Fibroblast of lung (primary cell): ENCODE data around the gene GRIK4. TPM values are rescaled to one million over a fixed set of nuclear protein-coding genes. Genes with fewer than 3 reads are reported as not detected.

Source experiments
- DNase-seq, 2 donors: peaks; one replicate each; pipeline versions ENCODE4 v3.0.0 to v3.0.0-alpha.2; 2010; ENCODE audit warnings: low read depth in 2 of 2
- H2AFZ ChIP-seq: 2 replicates; pipeline ENCODE4 v1.5.1; 2012; ENCODE audit warnings: low read length, control low read depth, inconsistent platforms
- H3K27ac ChIP-seq: 2 replicates; pipeline ENCODE4 v1.5.1; 2011; ENCODE audit warnings: low read length, control low read depth; ENCODE audit not compliant: insufficient read depth
- H3K27me3 ChIP-seq: 2 replicates; pipeline ENCODE4 v1.5.1; 2011; ENCODE audit warnings: mild to moderate bottlenecking, low read length; ENCODE audit not compliant: control insufficient read depth, insufficient read depth
- H3K36me3 ChIP-seq: 2 replicates; pipeline ENCODE4 v1.5.1; 2011; ENCODE audit warnings: low read length; ENCODE audit not compliant: control insufficient read depth, insufficient read depth
- H3K4me1 ChIP-seq: 2 replicates; pipeline ENCODE4 v1.5.1; 2011; ENCODE audit warnings: low read length; ENCODE audit not compliant: control insufficient read depth, insufficient read depth; ENCODE audit errors: extremely low read depth
- H3K4me2 ChIP-seq: 2 replicates; pipeline ENCODE4 v1.5.1; 2011; ENCODE audit warnings: low read length, control low read depth; ENCODE audit not compliant: insufficient read depth; ENCODE audit errors: extremely low read depth
- H3K4me3 ChIP-seq, 4 experiments: fragments of 200-600 bp in 1 of 4; sonication (generic) in 1 of 4; replicated peaks in 1 of 4; 2 replicates each; pipeline ENCODE4 v1.5.1; 2011 to 2016; ENCODE audit warnings: low read length in 4 of 4, low read depth in 3 of 4, mild to moderate bottlenecking in 3 of 4, control low read depth in 2 of 4, inconsistent platforms in 1 of 4, mixed read lengths in 1 of 4; ENCODE audit not compliant: insufficient read depth in 1 of 4; ENCODE audit errors: control extremely low read depth in 1 of 4
- H3K79me2 ChIP-seq: 2 replicates; pipeline ENCODE4 v1.5.1; 2012; ENCODE audit warnings: mild to moderate bottlenecking, low read length, inconsistent platforms; ENCODE audit not compliant: control insufficient read depth, insufficient read depth
- H3K9ac ChIP-seq: 2 replicates; pipeline ENCODE4 v1.5.1; 2011; ENCODE audit warnings: mild to moderate bottlenecking, low read length, control low read depth; ENCODE audit not compliant: insufficient read depth
- H3K9me3 ChIP-seq: 2 replicates; pipeline ENCODE4 v1.5.1; 2012; ENCODE audit warnings: low read depth, low read length; ENCODE audit not compliant: control insufficient read depth, insufficient read depth
- H4K20me1 ChIP-seq: 2 replicates; pipeline ENCODE4 v1.5.1; 2011; ENCODE audit warnings: low read length; ENCODE audit not compliant: control insufficient read depth, insufficient read depth; ENCODE audit errors: extremely low read depth
- EZH2 ChIP-seq: IDR thresholded peaks from 2 replicates; pipeline ENCODE4 v1.5.1; 2012; ENCODE audit warnings: low read length, control low read depth, mild to moderate bottlenecking; ENCODE audit errors: missing control alignments
- polyA plus RNA-seq, 2 donors: library from polyadenylated mRNA; depleted of rRNA in 1 of 2; stranded (reverse) in 1 of 2; unstranded in 1 of 2; fragments of >200 nt; gene quantifications; 2 replicates each; pipeline ENCODE4 v1.2.1, GENCODE V29; 2011 to 2012; ENCODE audit warnings: missing spikeins in 1 of 2
- total RNA-seq: library from RNA; depleted of rRNA; stranded (reverse); fragments of >200 nt; gene quantifications from 2 replicates; pipeline ENCODE4 v1.2.1, GENCODE V29; 2014
- TF ChIP-seq, protein P1 (sequence below), 2 donors: IDR thresholded peaks in 1 of 2; conservative IDR thresholded peaks in 1 of 2; 1 replicate in 1 of 2; 2 replicates in 1 of 2; pipeline ENCODE4 v1.5.1; 2011 to 2012; ENCODE audit warnings: low read length in 2 of 2, control low read depth in 1 of 2, inconsistent platforms in 1 of 2, low read depth in 1 of 2, mild to moderate bottlenecking in 1 of 2

Gene GRIK4
- total and polyA plus RNA-seq, 2 donors (not counting 1 experiment from before 2014, with no cell fraction given), result 0.17 to 1.5 TPM

GRCh38 chr11:120768949-120769348 lies 257.4 kb downstream of the GRIK4 start:
- no peak overlapping the region for H3K9ac ChIP-seq
- no peak overlapping the region for H3K27ac ChIP-seq
- H3K79me2 ChIP-seq, result no peaks in the 10 kb centered on the region
- no peak overlapping the region for H3K4me2 ChIP-seq
- H3K4me1 ChIP-seq, result no peaks in the 10 kb centered on the region
- no peak for DNase-seq
- no peaks in the 10 kb centered on the region for H3K9me3 ChIP-seq
- no peak overlapping the region for H2AFZ ChIP-seq
- TF ChIP-seq EZH2, result no peak
- TF ChIP-seq, protein P1, sequence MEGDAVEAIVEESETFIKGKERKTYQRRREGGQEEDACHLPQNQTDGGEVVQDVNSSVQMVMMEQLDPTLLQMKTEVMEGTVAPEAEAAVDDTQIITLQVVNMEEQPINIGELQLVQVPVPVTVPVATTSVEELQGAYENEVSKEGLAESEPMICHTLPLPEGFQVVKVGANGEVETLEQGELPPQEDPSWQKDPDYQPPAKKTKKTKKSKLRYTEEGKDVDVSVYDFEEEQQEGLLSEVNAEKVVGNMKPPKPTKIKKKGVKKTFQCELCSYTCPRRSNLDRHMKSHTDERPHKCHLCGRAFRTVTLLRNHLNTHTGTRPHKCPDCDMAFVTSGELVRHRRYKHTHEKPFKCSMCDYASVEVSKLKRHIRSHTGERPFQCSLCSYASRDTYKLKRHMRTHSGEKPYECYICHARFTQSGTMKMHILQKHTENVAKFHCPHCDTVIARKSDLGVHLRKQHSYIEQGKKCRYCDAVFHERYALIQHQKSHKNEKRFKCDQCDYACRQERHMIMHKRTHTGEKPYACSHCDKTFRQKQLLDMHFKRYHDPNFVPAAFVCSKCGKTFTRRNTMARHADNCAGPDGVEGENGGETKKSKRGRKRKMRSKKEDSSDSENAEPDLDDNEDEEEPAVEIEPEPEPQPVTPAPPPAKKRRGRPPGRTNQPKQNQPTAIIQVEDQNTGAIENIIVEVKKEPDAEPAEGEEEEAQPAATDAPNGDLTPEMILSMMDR (conservative IDR thresholded peaks at IDR 0.05 in 1 of 2, IDR thresholded peaks at IDR 0.05 in 1 of 2; ENCODE audit: low read depth in 1 of 2, low read length in 2 of 2), result no peak
- no peaks in the 10 kb centered on the region for H3K27me3 ChIP-seq
- no peaks in the 10 kb centered on the region for H4K20me1 ChIP-seq
- H3K4me3 ChIP-seq, result no peak overlapping the region
- no peaks in the 10 kb centered on the region for H3K36me3 ChIP-seq

DNA sequence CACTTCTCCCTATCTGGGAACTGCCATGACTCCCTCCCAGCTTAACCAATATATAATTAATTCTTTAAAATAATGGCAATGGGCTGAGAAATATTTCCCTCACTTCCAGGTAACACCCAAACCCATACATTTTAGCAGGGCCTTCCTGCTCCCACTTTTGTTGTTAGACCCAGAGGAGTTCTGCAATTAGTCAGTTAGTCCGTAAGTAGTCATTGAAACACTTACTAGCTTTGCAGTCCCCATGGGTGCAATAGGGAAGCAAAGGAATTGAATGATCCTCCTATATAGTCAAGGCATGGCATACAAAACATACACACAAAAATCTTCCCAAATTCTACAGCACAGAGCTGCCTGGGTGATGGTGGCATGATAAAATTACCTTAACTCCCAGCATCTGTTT lies 258.4 kb downstream of the GRIK4 start:
- H3K4me1 ChIP-seq, result no peaks in the 10 kb centered on the region
- no peaks in the 10 kb centered on the region for H3K36me3 ChIP-seq
- no peaks in the 10 kb centered on the region for H4K20me1 ChIP-seq
- no peak overlapping the region for H3K4me2 ChIP-seq
- TF ChIP-seq, protein P1 (conservative IDR thresholded peaks at IDR 0.05 in 1 of 2, IDR thresholded peaks at IDR 0.05 in 1 of 2; ENCODE audit: low read depth in 1 of 2, low read length in 2 of 2), result no peak
- no peaks in the 10 kb centered on the region for H3K9me3 ChIP-seq
- H3K27me3 ChIP-seq, result no peaks in the 10 kb centered on the region
- no peaks in the 10 kb centered on the region for H3K79me2 ChIP-seq
- no peak overlapping the region for H2AFZ ChIP-seq
- no peak for DNase-seq
- H3K4me3 ChIP-seq, result no peak overlapping the region
- H3K9ac ChIP-seq, result no peak overlapping the region
- H3K27ac ChIP-seq, result no peak overlapping the region

DNA sequence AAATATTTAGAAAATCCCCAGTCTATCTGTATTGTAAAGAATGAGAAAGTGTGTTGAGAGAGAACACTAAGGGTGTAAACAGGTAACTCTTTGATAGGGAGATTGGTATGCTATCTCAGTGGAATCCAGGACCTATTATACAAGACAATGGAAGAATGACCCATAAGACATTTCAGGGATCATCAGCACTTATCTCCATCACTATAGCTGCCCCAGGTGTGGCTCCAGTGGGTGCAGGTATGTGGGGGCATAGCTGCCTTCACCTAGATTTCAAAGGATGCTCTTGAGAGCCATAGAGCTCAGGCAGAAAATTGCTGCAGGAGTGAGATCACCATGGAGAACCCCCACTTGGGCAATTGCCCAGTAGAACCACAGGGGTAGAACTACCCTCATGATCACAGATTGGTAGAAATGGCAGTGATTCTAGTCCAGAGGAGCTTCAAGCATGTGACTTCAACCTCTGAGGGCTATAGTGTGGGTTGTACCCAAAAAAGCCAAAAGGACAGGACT lies 260.1 kb downstream of the GRIK4 start:
- H3K27me3 ChIP-seq, result no peaks in the 10 kb centered on the region
- no peaks in the 10 kb centered on the region for H3K4me1 ChIP-seq
- no peaks in the 10 kb centered on the region for H3K9me3 ChIP-seq
- TF ChIP-seq, protein P1 (conservative IDR thresholded peaks at IDR 0.05 in 1 of 2, IDR thresholded peaks at IDR 0.05 in 1 of 2; ENCODE audit: low read depth in 1 of 2, low read length in 2 of 2), result no peak
- no peak for TF ChIP-seq EZH2
- H2AFZ ChIP-seq, result no peak overlapping the region
- no peaks in the 10 kb centered on the region for H3K36me3 ChIP-seq
- no peaks in the 10 kb centered on the region for H4K20me1 ChIP-seq
- no peak overlapping the region for H3K4me2 ChIP-seq
- H3K9ac ChIP-seq, result no peak overlapping the region
- H3K79me2 ChIP-seq, result no peaks in the 10 kb centered on the region
- H3K27ac ChIP-seq, result no peak overlapping the region
- no peak overlapping the region for H3K4me3 ChIP-seq
- no peak for DNase-seq
